Measurements from ENCODE around the gene VAV3. TPM values are rescaled to one million over a fixed set of nuclear protein-coding genes. Genes with fewer than 3 reads are reported as not detected.
A peak's percentile ranks its signal among the peaks of the same experiment; 100 is the strongest.
"Not testable (repeated sequence)": the region's sequence is repeated elsewhere in the genome, so short reads cannot be mapped to it uniquely, and the experiment has no call there.

The VAV3 gene
- total RNA-seq, 1 donor from 2014 or later, result 12.3 TPM

DNA sequence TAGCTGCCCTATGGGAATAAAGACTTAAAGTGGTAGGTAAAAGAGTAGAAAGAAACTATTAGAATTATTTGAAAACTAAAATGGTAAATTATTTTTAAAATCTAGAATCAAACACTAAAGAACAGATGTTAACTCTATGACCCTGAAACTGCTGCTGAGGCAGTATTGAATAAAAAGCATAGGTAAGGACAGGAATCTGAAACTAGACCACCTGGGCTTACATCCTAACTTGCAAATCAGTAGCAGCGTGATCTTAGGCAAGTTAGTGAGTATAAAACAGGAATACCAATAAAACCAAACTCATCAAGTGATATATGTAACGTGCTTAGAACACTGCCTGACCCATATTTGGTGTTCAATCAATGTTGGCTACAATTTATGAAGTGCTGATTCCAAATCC, 257.9 kb downstream of the VAV3 start:
- no peak for TF ChIP-seq CTCF (conservative IDR thresholded peaks at IDR 0.05)
- no peak overlapping the region for H3K27ac Mint-ChIP-seq
- H3K36me3 Mint-ChIP-seq, result no peaks in the 10 kb centered on the region
- no peak overlapping the region for H3K4me3 Mint-ChIP-seq
- H3K4me1 Mint-ChIP-seq (ENCODE audit: unreplicated experiment), result no peaks in the 10 kb centered on the region
- no peaks in the 10 kb centered on the region for H3K27me3 Mint-ChIP-seq
- H3K9me3 Mint-ChIP-seq, result no peaks in the 10 kb centered on the region
- no peak for DNase-seq (ENCODE audit: extremely low spot score, unreplicated experiment)

DNA sequence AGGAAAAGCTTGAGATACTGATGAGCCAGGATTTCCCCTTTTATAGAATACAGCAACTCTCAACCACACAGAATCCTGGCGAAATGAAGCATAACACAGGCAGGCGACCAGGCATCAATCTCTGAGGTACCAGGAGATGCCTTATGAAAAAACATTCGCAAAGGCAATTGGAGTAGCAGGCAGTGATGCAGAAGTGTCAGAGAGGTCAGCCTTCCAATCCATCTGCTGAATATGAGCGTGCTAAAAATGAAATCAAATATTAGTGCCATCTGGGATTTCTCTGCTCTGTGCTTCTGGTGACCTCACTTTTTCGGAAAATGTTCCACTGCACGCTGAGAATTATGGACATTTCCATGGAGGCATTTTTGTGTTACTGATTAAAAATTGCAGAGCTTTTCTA, 258.8 kb downstream of the VAV3 start:
- H3K4me3 Mint-ChIP-seq, result no peak overlapping the region
- H3K4me1 Mint-ChIP-seq (ENCODE audit: unreplicated experiment), result no peaks in the 10 kb centered on the region
- DNase-seq (ENCODE audit: extremely low spot score, unreplicated experiment), result no peak
- H3K27me3 Mint-ChIP-seq, result no peaks in the 10 kb centered on the region
- H3K36me3 Mint-ChIP-seq, result no peaks in the 10 kb centered on the region
- no peak for TF ChIP-seq CTCF (conservative IDR thresholded peaks at IDR 0.05)
- H3K9me3 Mint-ChIP-seq, result no peaks in the 10 kb centered on the region
- H3K27ac Mint-ChIP-seq, result no peak overlapping the region

DNA sequence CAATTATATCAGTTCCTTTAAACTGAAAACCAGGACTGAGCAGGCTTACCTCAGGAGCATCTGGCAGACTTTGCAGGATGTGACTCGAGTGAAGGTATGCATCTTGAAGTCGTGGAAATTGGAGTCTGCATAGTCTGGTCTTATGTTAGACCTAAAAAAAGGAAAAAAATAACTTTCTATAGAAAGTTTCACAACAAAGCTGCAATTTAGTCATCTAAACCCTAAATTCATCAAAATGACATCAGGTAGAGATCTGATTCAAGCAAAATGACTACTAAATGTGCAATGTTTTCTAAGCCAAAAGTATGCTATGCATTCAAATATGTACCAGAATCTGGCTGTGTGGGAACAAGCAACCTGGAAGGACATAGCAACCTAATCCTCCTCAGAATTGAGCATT, 260.1 kb downstream of the VAV3 start:
- no peak for DNase-seq (ENCODE audit: extremely low spot score, unreplicated experiment)
- H3K27ac Mint-ChIP-seq, result no peak overlapping the region
- peaks cover 6% of the 10 kb centered on the region for H3K9me3 Mint-ChIP-seq
- no peaks in the 10 kb centered on the region for H3K27me3 Mint-ChIP-seq
- no peak for TF ChIP-seq CTCF (conservative IDR thresholded peaks at IDR 0.05)
- no peak overlapping the region for H3K4me3 Mint-ChIP-seq
- H3K36me3 Mint-ChIP-seq, result no peaks in the 10 kb centered on the region
- no peaks in the 10 kb centered on the region for H3K4me1 Mint-ChIP-seq (ENCODE audit: unreplicated experiment)

DNA sequence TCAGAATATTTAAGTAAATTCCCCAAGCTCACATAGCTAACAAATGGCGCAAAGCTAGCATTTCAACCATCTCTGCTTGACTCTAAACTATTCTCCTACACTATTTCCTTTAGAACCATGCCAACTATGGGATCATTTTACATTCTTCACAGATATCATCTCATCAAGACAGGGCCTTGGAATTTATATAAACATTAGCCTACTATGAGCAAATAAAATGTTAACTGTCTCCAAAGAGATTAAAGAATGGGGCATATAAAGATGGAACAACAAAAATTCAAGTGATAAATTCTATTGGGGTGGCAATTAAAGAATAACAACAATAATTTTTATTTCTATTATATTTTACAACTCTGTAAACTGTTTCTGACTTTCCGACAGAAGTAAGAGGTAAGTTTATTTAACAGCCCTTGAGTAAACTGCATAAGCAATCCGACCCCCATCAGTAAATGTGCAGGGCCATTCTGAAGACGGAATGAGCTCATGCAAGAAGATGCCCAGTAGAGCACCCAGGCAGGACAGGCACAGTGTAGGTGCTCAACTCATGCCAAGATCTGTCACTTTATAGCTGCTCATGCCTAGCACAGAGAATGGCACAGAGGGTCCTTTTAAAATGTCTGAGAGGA, 261.9 kb downstream of the VAV3 start:
- no peak for DNase-seq (ENCODE audit: extremely low spot score, unreplicated experiment)
- Mint-ChIP-seq H3K4me1 (ENCODE audit: unreplicated experiment) (no peaks in the 10 kb centered on the region), H3K27me3 (no peaks in the 10 kb centered on the region), H3K36me3 (no peaks in the 10 kb centered on the region), H3K27ac (no peak overlapping the region), H3K4me3 (no peak overlapping the region), H3K9me3 (peaks cover 6% of the 10 kb centered on the region)
- TF ChIP-seq CTCF (conservative IDR thresholded peaks at IDR 0.05), result no peak

DNA sequence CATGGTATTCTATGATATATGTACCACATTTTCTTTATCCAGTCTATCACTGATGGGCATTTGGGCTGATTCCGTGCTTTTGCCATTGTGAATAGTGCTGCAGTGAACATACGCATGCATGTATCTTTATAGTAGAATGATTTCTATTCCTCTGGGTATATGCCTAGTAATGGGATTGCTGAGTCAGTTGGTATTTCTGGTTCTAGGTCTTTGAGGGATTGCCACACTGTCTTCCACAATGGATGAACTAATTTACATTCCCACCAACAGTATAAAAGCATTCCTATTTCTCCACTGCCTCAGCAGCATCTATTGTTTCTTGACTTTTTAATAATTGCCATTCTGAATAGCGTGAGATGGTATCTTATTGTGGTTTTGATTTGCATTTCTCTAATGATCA, 264.3 kb downstream of the VAV3 start:
- not testable (repeated sequence) for DNase-seq (ENCODE audit: extremely low spot score, unreplicated experiment); H3K4me1 Mint-ChIP-seq (ENCODE audit: unreplicated experiment); H3K36me3 Mint-ChIP-seq; H3K27me3 Mint-ChIP-seq; H3K4me3 Mint-ChIP-seq; H3K9me3 Mint-ChIP-seq
- H3K27ac Mint-ChIP-seq, result peak overlapping the region; percentile 29

DNA sequence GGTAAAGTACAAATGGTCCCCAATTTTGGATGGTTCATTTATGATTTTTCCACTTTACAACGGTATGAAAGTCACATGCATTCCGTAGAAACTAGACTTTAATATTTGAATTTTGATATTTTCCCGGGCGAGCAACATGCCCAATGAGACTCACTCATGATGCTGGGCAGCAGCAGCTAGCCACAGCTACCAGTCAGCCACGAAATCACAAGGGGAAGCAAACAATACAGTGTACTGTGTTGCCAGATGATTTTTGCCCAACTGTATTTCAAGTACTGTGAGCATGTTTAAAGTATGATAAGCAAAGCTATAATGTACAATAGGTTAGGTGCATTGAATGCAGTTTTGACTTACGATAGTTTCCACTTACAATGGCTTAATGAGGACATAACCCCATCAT, 266.8 kb downstream of the VAV3 start:
- Mint-ChIP-seq H3K4me3 (no peak overlapping the region), H3K27me3 (no peaks in the 10 kb centered on the region), H3K36me3 (no peaks in the 10 kb centered on the region), H3K4me1 (ENCODE audit: unreplicated experiment) (no peaks in the 10 kb centered on the region), H3K27ac (no peak overlapping the region), H3K9me3 (peaks cover 6% of the 10 kb centered on the region)
- DNase-seq (ENCODE audit: extremely low spot score, unreplicated experiment), result no peak
- TF ChIP-seq CTCF (conservative IDR thresholded peaks at IDR 0.05), result no peak
